Lower leg skin (tissue), 3 donors: ENCODE results near the gene MAP4K3.

Experiments
- CTCF ChIP-seq, 3 donors: fragments of 450-650 bp; IDR thresholded peaks; one replicate each; pipeline ENCODE4 v1.5.1; 2016; ENCODE audit warnings: antibody characterized with exemption in 3 of 3, mild to moderate bottlenecking in 3 of 3, moderate library complexity in 2 of 3
- POLR2A ChIP-seq, 2 donors: fragments of 450-650 bp; IDR thresholded peaks; one replicate each; pipeline ENCODE4 v1.6.1; 2016 to 2017; ENCODE audit warnings: antibody characterized with exemption in 2 of 2, mild to moderate bottlenecking in 1 of 2, moderate library complexity in 1 of 2

- no peak for TF ChIP-seq POLR2A (IDR thresholded peaks at IDR 0.05)
- no peak for TF ChIP-seq CTCF (IDR thresholded peaks at IDR 0.05)
These were observed 44.5 kb upstream of the MAP4K3 start for GRCh38 chr2:39481611-39482010.
